ENCODE data around the gene NPHS2. TPM values are rescaled to one million over a fixed set of nuclear protein-coding genes. Genes with fewer than 3 reads are reported as not detected.

Gene NPHS2
- polyA plus RNA-seq, 1 donor (not counting 4 experiments of a cell fraction or from before 2014, with no cell fraction given): not detected

- H3K79me2 ChIP-seq (ENCODE audit: control insufficient read depth, insufficient read depth, low read length): no peaks in the 10 kb centered on the region
- H3K9me1 ChIP-seq (ENCODE audit: control insufficient read depth, extremely low read depth, insufficient read depth, low read length): no peaks in the 10 kb centered on the region
- TF ChIP-seq CTCF (optimal IDR thresholded peaks at IDR 0.05 in 1 of 3, IDR thresholded peaks at IDR 0.05 in 1 of 3, conservative IDR thresholded peaks at IDR 0.05 in 1 of 3; ENCODE audit: extremely low read depth in 1 of 3, insufficient read depth in 2 of 3, low read length in 3 of 3) (no peak), EZH2 (IDR thresholded peaks at IDR 0.05; ENCODE audit: low read length) (no peak)
- H3K4me3 ChIP-seq (ENCODE audit: control insufficient read depth in 2 of 3, extremely low read depth in 1 of 3, insufficient read depth in 2 of 3, low read depth in 1 of 3, low read length in 3 of 3): no peak overlapping the region
- H3K36me3 ChIP-seq (ENCODE audit: control insufficient read depth in 2 of 2, extremely low read depth in 1 of 2, insufficient read depth in 2 of 2, low read length in 2 of 2): no peaks in the 10 kb centered on the region
- H3K9ac ChIP-seq (ENCODE audit: control insufficient read depth, extremely low read depth, insufficient read depth, low read length): no peak overlapping the region
- peaks cover 5% of the 10 kb centered on the region for H3K4me1 ChIP-seq (ENCODE audit: control insufficient read depth, extremely low read depth, insufficient read depth, low read length)
- peak overlapping the region; percentile 12 for H3K4me2 ChIP-seq (ENCODE audit: control insufficient read depth, extremely low read depth, insufficient read depth, low read depth, low read length)
- dilution Hi-C loops (cut with MboI; ENCODE audit: extremely low pct_ligation_motif_present, low sequenced_read_pairs): no loop called here
- DNase-seq (ENCODE audit: low read depth, low spot score) (peak; percentile 23), FAIRE-seq (no peak)
- H2AFZ ChIP-seq (ENCODE audit: control insufficient read depth, low read length): no peak overlapping the region
- H4K20me1 ChIP-seq (ENCODE audit: control insufficient read depth, extremely low read depth, insufficient read depth, low read length): no peaks in the 10 kb centered on the region
- H3K9me3 ChIP-seq (ENCODE audit: control insufficient read depth, low read depth, low read length): no peaks in the 10 kb centered on the region
- H3K27ac ChIP-seq (ENCODE audit: control insufficient read depth, insufficient read depth, low read length): no peak overlapping the region
- no peaks in the 10 kb centered on the region for H3K27me3 ChIP-seq (ENCODE audit: control insufficient read depth, extremely low read depth, insufficient read depth, low read length)
Observed at GRCh38 chr1:179550746-179551682, 24.7 kb downstream of the NPHS2 start.

GRCh38 chr1:179549368-179549700 is 26.4 kb downstream of the NPHS2 start:
- Histone ChIP-seq H2AFZ (ENCODE audit: control insufficient read depth, low read length) (no peak overlapping the region), H3K4me2 (ENCODE audit: control insufficient read depth, extremely low read depth, insufficient read depth, low read depth, low read length) (no peak overlapping the region), H3K27me3 (ENCODE audit: control insufficient read depth, extremely low read depth, insufficient read depth, low read length) (no peaks in the 10 kb centered on the region), H3K9me3 (ENCODE audit: control insufficient read depth, low read depth, low read length) (no peaks in the 10 kb centered on the region), H3K9ac (ENCODE audit: control insufficient read depth, extremely low read depth, insufficient read depth, low read length) (no peak overlapping the region), H3K4me1 (ENCODE audit: control insufficient read depth, extremely low read depth, insufficient read depth, low read length) (peaks cover 5% of the 10 kb centered on the region), H3K27ac (ENCODE audit: control insufficient read depth, insufficient read depth, low read length) (no peak overlapping the region), H3K9me1 (ENCODE audit: control insufficient read depth, extremely low read depth, insufficient read depth, low read length) (no peaks in the 10 kb centered on the region), H4K20me1 (ENCODE audit: control insufficient read depth, extremely low read depth, insufficient read depth, low read length) (no peaks in the 10 kb centered on the region), H3K4me3 (ENCODE audit: control insufficient read depth in 2 of 3, extremely low read depth in 1 of 3, insufficient read depth in 2 of 3, low read depth in 1 of 3, low read length in 3 of 3) (no peak overlapping the region), H3K79me2 (ENCODE audit: control insufficient read depth, insufficient read depth, low read length) (no peaks in the 10 kb centered on the region), H3K36me3 (ENCODE audit: control insufficient read depth in 2 of 2, extremely low read depth in 1 of 2, insufficient read depth in 2 of 2, low read length in 2 of 2) (no peaks in the 10 kb centered on the region)
- dilution Hi-C loops (cut with MboI; ENCODE audit: extremely low pct_ligation_motif_present, low sequenced_read_pairs): no loop called here
- TF ChIP-seq CTCF (optimal IDR thresholded peaks at IDR 0.05 in 1 of 3, IDR thresholded peaks at IDR 0.05 in 1 of 3, conservative IDR thresholded peaks at IDR 0.05 in 1 of 3; ENCODE audit: extremely low read depth in 1 of 3, insufficient read depth in 2 of 3, low read length in 3 of 3): no peak
- TF ChIP-seq EZH2 (IDR thresholded peaks at IDR 0.05; ENCODE audit: low read length): no peak
- no peak for DNase-seq (ENCODE audit: low read depth, low spot score)
- no peak for FAIRE-seq

Data from keratinocyte (primary cell).